ENCODE results near the gene NEGR1.

DNA sequence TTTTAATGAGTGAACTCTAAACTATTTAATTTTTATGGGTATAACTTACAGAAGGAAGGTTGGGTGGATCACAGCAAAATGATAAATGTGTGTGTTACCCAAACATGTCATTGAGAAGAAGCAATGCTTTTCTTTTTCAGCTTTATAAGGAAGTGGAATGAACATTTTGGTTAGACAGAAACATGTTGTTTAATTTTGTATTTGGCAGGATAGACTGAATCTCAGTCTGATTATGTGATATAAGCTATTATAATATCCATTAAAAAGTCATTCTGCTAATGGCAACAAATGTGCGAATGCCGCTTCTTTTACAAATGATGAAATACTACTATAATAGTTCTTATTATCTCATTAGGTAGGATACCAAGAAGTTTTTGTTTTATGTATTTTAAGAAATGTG is 919.6 kb downstream of the NEGR1 start:
- TF ChIP-seq POLR2AphosphoS5 (IDR thresholded peaks at IDR 0.05): no peak
- TF ChIP-seq POLR2A (IDR thresholded peaks at IDR 0.05): no peak
- TF ChIP-seq, protein P1, sequence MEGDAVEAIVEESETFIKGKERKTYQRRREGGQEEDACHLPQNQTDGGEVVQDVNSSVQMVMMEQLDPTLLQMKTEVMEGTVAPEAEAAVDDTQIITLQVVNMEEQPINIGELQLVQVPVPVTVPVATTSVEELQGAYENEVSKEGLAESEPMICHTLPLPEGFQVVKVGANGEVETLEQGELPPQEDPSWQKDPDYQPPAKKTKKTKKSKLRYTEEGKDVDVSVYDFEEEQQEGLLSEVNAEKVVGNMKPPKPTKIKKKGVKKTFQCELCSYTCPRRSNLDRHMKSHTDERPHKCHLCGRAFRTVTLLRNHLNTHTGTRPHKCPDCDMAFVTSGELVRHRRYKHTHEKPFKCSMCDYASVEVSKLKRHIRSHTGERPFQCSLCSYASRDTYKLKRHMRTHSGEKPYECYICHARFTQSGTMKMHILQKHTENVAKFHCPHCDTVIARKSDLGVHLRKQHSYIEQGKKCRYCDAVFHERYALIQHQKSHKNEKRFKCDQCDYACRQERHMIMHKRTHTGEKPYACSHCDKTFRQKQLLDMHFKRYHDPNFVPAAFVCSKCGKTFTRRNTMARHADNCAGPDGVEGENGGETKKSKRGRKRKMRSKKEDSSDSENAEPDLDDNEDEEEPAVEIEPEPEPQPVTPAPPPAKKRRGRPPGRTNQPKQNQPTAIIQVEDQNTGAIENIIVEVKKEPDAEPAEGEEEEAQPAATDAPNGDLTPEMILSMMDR (IDR thresholded peaks at IDR 0.05): no peak

Data from stomach (tissue), 4 donors.